HG02623 (cell line): Measurements from ENCODE around the gene SHOC2.
A peak's percentile ranks its signal among the peaks of the same experiment; 100 is the strongest.

Experiments used
- ATAC-seq: cut with Tn5 transposase; IDR thresholded peaks from one replicate; pipeline ENCODE4 v1.9.1; 2021; ENCODE audit warnings: moderate library complexity; ENCODE audit not compliant: unreplicated experiment

Gene SHOC2

GRCh38 chr10:110919349-110919931 is at the start of gene SHOC2:
SHOC2 (plus strand) TSS chr10:110919604; CDS start chr10:110964359, 44,755 bp downstream.
- peak; percentile 7 for ATAC-seq

- no peak for ATAC-seq
Measured at GRCh38 chr10:110870823-110871297, 48.5 kb upstream of the SHOC2 start.

GRCh38 chr10:110871298-110872084 is 47.9 kb upstream of the SHOC2 start, which contains the start of gene PDCD4:
PDCD4 (plus strand) TSS chr10:110871928; CDS start chr10:110876028, 4,100 bp downstream.
- peak; percentile 74 for ATAC-seq

GRCh38 chr10:110872145-110872983 is 47.0 kb upstream of the SHOC2 start:
- ATAC-seq, result peak; percentile 32

- ATAC-seq, result no peak
Measured at GRCh38 chr10:110872984-110873923, 46.1 kb upstream of the SHOC2 start.

- no peak for ATAC-seq
Measured at GRCh38 chr10:110873951-110874350, 45.5 kb upstream of the SHOC2 start.

GRCh38 chr10:110876000-110876399 is 43.4 kb upstream of the SHOC2 start:
- no peak for ATAC-seq

GRCh38 chr10:110876788-110877187 is 42.6 kb upstream of the SHOC2 start:
- no peak for ATAC-seq

- no peak for ATAC-seq
Measured at GRCh38 chr10:110880012-110880411, 39.4 kb upstream of the SHOC2 start.

- no peak for ATAC-seq
Measured at GRCh38 chr10:110881247-110881646, 38.2 kb upstream of the SHOC2 start.

- no peak for ATAC-seq
Measured at GRCh38 chr10:110881905-110882304, 37.5 kb upstream of the SHOC2 start.

- no peak for ATAC-seq
Measured at GRCh38 chr10:110883924-110884323, 35.5 kb upstream of the SHOC2 start.

GRCh38 chr10:110885932-110886674 is 33.3 kb upstream of the SHOC2 start:
- no peak for ATAC-seq

- no peak for ATAC-seq
Measured at GRCh38 chr10:110887560-110887959, 31.8 kb upstream of the SHOC2 start.

GRCh38 chr10:110892602-110893288 is 26.7 kb upstream of the SHOC2 start:
- no peak for ATAC-seq

GRCh38 chr10:110893559-110894179 is 25.7 kb upstream of the SHOC2 start:
- ATAC-seq, result no peak

GRCh38 chr10:110897184-110897583 is 22.2 kb upstream of the SHOC2 start:
- no peak for ATAC-seq

GRCh38 chr10:110898391-110898790 is 21.0 kb upstream of the SHOC2 start:
- no peak for ATAC-seq

- no peak for ATAC-seq
Measured at GRCh38 chr10:110900983-110901382, 18.4 kb upstream of the SHOC2 start.
